Lung (tissue), 12 donors: Measurements from ENCODE around the gene DDX49. TPM values are rescaled to one million over a fixed set of nuclear protein-coding genes. Genes with fewer than 3 reads are reported as not detected.
"Not testable (repeated sequence)": the region's sequence is repeated elsewhere in the genome, so short reads cannot be mapped to it uniquely, and the experiment has no call there.

Experiments used
- ATAC-seq: fragments of 200-7000 bp; cut with Tn5 transposase; one replicate; pipeline ENCODE4 v1.9.1; 2020; ENCODE audit warnings: moderate number of reproducible peaks; ENCODE audit not compliant: insufficient read depth, low FRiP score
- DNase-seq, 3 donors: peaks; one replicate each; pipeline ENCODE4 v3.0.0-alpha.2; 2013 to 2017
- H3K27ac ChIP-seq, 2 donors: one replicate each; pipeline ENCODE4 v1.5.1; 2013; ENCODE audit warnings: mild to moderate bottlenecking in 2 of 2, moderate library complexity in 2 of 2, control low read depth in 1 of 2, inconsistent platforms in 1 of 2, low read depth in 1 of 2, low read length in 1 of 2
- H3K27me3 ChIP-seq, 3 donors: one replicate each; pipeline ENCODE4 v1.5.1; 2013; ENCODE audit warnings: low read length in 2 of 3; ENCODE audit not compliant: control insufficient read depth in 3 of 3, insufficient read depth in 3 of 3
- H3K36me3 ChIP-seq, 4 donors: one replicate each; pipeline ENCODE4 v1.5.1; 2013; ENCODE audit warnings: low read length in 4 of 4, mild to moderate bottlenecking in 1 of 4, moderate library complexity in 1 of 4; ENCODE audit not compliant: control insufficient read depth in 4 of 4, insufficient read depth in 4 of 4
- H3K4me1 ChIP-seq, 5 donors: one replicate each; pipeline ENCODE4 v1.5.1; 2013; ENCODE audit warnings: low read length in 5 of 5, mild to moderate bottlenecking in 2 of 5, moderate library complexity in 1 of 5; ENCODE audit not compliant: control insufficient read depth in 5 of 5, insufficient read depth in 5 of 5
- H3K4me3 ChIP-seq: one replicate; pipeline ENCODE4 v1.5.1; 2013; ENCODE audit warnings: mild to moderate bottlenecking, control low read depth, moderate library complexity
- H3K9ac ChIP-seq, 2 donors: one replicate each; pipeline ENCODE4 v1.5.1; 2013; ENCODE audit warnings: low read length in 2 of 2, control low read depth in 1 of 2; ENCODE audit not compliant: insufficient read depth in 1 of 2
- H3K9me3 ChIP-seq, 4 donors: one replicate each; pipeline ENCODE4 v1.5.1; 2013; ENCODE audit warnings: low read length in 3 of 4, mild to moderate bottlenecking in 1 of 4, moderate library complexity in 1 of 4; ENCODE audit not compliant: control insufficient read depth in 4 of 4, insufficient read depth in 3 of 4
- WGBS, 2 donors: extraction: QIAGEN DNeasy Blood & Tissue Kit; methylation state at CpG; one replicate each; pipeline ENCODE4 v1.1.7; 2013; 5-methylcytosine and 5-hydroxymethylcytosine counted together
- polyA plus RNA-seq, 2 donors: library from polyadenylated mRNA; stranded (reverse); fragments of 200-250 nt; gene quantifications; one replicate each; pipeline ENCODE4 v1.2.1, GENCODE V29; 2013
- total RNA-seq, 2 donors: library from RNA; depleted of rRNA in 1 of 2; stranded (reverse); fragments of >200 nt in 1 of 2; gene quantifications; one replicate each; pipeline ENCODE4 v1.2.1, GENCODE V29; 2014 to 2021
- TF ChIP-seq, protein P1 (sequence below): IDR thresholded peaks from 2 replicates; pipeline ENCODE4 v1.5.1; 2012; ENCODE audit warnings: mild to moderate bottlenecking; ENCODE audit errors: control extremely low read depth, extremely low read depth
- donor health status: control.
- donor health status: control.
- donor health status: Bipolar disorder and iron deficiency.
- donor health status: healthy.
- donor health status: DM: yes; HTN: yes; CAD: no.

Gene DDX49
- total and polyA plus RNA-seq, 4 donors: 32.2 to 69.1 (median 56.2) TPM

DNA sequence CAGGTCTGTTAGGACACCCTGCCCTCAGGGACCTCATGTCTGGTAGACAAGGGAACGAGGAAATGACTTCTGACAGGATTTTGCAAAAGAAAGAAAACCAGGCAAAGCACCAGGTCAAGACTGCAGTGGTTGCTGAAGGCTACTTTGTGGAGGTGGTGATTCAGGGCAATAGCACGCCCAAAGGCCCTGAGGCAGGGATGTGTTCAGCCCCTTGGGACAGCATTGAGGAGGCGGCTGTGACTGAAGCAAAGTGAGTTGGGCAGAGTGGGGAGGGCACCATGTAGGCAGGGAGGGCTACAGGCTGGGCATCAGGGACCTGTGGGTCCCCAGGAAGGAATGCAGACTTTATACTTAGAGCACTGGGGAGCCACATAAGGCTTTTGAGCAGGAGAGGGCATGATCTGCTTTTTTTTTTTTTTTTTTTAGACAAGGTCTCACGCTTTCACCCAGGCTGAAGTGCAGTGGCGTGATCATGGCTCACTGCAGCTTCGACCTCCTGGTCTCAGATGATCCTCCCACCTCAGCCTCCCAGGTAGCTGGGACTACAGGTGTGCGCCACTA, 32.3 kb downstream of the DDX49 start:
- WGBS, 2 donors: 91 to 92% methylated on average over 7 of the region's 7 CpGs
- Histone ChIP-seq H3K4me1 (no peaks in the 10 kb centered on the region), H3K27ac (no peak overlapping the region), H3K9ac (no peak overlapping the region), H3K36me3 (no peaks in the 10 kb centered on the region), H3K9me3 (no peaks in the 10 kb centered on the region), H3K4me3 (no peak overlapping the region), H3K27me3 (no peaks in the 10 kb centered on the region)
- TF ChIP-seq, protein P1, sequence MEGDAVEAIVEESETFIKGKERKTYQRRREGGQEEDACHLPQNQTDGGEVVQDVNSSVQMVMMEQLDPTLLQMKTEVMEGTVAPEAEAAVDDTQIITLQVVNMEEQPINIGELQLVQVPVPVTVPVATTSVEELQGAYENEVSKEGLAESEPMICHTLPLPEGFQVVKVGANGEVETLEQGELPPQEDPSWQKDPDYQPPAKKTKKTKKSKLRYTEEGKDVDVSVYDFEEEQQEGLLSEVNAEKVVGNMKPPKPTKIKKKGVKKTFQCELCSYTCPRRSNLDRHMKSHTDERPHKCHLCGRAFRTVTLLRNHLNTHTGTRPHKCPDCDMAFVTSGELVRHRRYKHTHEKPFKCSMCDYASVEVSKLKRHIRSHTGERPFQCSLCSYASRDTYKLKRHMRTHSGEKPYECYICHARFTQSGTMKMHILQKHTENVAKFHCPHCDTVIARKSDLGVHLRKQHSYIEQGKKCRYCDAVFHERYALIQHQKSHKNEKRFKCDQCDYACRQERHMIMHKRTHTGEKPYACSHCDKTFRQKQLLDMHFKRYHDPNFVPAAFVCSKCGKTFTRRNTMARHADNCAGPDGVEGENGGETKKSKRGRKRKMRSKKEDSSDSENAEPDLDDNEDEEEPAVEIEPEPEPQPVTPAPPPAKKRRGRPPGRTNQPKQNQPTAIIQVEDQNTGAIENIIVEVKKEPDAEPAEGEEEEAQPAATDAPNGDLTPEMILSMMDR: no peak
- ATAC-seq (no peak), DNase-seq (no peak)

DNA sequence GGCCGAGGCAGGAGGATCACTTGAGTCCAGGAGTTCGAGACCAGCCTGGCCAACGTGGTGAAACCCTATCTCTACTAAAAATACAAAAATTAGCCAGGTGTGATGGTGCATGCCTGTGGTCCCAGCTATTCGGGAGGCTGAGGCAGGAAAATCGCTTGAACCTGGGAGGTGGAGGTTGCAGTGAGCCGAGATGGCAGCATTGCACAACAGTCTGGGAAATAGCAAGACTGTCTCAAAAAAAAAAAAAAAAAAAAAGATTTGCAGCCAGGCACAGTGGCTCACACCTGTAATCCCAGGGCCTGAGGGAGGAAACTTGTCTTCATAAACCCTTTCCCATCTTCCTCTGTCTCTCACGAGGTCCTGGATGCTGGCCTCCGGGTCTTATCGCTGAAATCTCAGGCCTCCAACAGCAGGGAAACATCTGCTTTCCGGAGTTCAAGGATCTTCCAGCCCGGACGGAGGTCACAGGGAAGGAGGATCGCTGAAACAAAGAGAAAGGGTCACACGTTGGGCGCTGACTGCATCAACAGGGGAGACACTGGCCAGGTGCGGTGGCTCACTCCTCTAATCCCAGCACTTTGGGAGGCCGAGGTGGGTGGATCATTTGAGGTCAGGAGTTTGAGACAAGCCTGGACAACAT, 33.0 kb downstream of the DDX49 start:
- WGBS, 2 donors: 51 to 59% methylated on average over 17 of the region's 17 CpGs

DNA sequence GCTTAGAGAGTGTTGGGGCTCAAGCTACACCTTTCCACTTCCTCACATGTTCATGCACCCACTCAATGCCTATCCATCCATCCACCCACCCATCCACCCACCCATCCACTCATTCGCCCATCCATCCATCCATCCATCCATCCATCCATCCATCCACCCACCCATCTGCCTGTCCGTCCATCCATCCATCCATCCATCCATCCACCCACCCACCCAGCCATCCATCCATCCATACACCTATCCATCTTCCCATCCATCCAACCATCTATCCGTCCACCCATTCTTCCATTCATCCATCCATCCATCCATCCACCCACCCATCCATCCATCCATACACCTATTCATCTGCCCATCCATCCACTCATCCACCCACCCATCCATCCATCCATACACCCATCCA, 34.6 kb downstream of the DDX49 start:
- Histone ChIP-seq H3K4me1 (no peaks in the 10 kb centered on the region), H3K9me3 (no peaks in the 10 kb centered on the region), H3K27me3 (no peaks in the 10 kb centered on the region), H3K36me3 (no peaks in the 10 kb centered on the region), H3K4me3 (no peak overlapping the region), H3K9ac (no peak overlapping the region), H3K27ac (no peak overlapping the region)
- TF ChIP-seq, protein P1: no peak
- WGBS, 2 donors: 92 to 94% methylated on average over 3 of the region's 3 CpGs
- ATAC-seq (no peak), DNase-seq (no peak)

More for the DNA sequence above, 33.0 kb downstream of the DDX49 start:
- not testable (repeated sequence) for H3K36me3 ChIP-seq, ATAC-seq, H3K4me1 ChIP-seq, H3K27me3 ChIP-seq, H3K4me3 ChIP-seq, H3K9me3 ChIP-seq, H3K27ac ChIP-seq
- H3K9ac ChIP-seq: peak overlapping the region in 1 of 2 donors; percentile 23
- peak in 1 of 3 donors; percentile 52 for DNase-seq

GRCh38 chr19:18955042-18955441, 35.5 kb downstream of the DDX49 start:
- WGBS, 2 donors: 94 to 96% methylated on average over 2 of the region's 2 CpGs
- no peak overlapping the region for H3K27ac ChIP-seq
- ATAC-seq: no peak
- TF ChIP-seq, protein P1: no peak
- H3K27me3 ChIP-seq: no peaks in the 10 kb centered on the region
- no peaks in the 10 kb centered on the region for H3K36me3 ChIP-seq
- DNase-seq: no peak
- H3K9ac ChIP-seq: no peak overlapping the region
- H3K4me1 ChIP-seq: no peaks in the 10 kb centered on the region
- no peaks in the 10 kb centered on the region for H3K9me3 ChIP-seq
- H3K4me3 ChIP-seq: no peak overlapping the region
